HG03354 (cell line): ENCODE data around the gene CWC15.
"Not testable (repeated sequence)": the region's sequence is repeated elsewhere in the genome, so short reads cannot be mapped to it uniquely, and the experiment has no call there.

Source experiments
- ATAC-seq: cut with Tn5 transposase; IDR thresholded peaks from one replicate; pipeline ENCODE4 v1.9.1; 2021; ENCODE audit warnings: mild to moderate bottlenecking; ENCODE audit not compliant: unreplicated experiment, poor library complexity, severe bottlenecking

The CWC15 gene

DNA sequence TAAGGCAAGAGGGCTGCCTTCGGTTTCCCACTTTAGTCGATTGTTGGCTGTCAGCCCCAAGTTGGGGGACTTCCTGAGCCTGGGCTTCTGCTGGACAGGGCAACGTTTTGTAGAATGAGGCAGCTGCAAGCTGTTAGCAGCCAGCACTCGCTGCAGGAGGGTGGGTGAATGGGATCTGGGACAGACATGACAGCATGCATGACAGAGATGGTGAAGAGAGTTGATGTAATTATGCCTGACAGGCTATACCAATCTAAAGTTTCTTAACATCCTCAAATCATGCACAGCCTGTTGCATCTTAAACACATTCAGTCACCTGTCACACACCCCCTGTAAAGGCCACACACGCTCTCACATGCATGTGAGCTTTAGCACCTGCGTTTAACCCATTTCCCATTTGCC is 49.2 kb downstream of the CWC15 start:
- ATAC-seq = no peak

DNA sequence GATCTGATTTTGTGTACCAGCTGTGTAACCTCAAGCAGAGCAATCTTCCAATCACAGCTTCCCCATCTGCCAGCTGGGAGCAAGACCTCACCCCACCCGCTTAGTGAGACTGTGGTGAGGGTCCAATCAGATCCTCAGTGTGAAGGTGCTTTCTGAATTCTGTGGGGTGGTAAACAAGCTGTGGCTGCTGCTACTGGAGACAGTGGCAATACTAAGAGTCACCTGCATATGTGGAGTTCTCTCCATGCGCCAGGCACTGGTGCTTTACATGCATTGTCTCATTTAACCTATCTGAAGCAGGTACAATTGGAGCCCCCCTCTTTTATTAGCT is 50.4 kb downstream of the CWC15 start:
- no peak for ATAC-seq

DNA sequence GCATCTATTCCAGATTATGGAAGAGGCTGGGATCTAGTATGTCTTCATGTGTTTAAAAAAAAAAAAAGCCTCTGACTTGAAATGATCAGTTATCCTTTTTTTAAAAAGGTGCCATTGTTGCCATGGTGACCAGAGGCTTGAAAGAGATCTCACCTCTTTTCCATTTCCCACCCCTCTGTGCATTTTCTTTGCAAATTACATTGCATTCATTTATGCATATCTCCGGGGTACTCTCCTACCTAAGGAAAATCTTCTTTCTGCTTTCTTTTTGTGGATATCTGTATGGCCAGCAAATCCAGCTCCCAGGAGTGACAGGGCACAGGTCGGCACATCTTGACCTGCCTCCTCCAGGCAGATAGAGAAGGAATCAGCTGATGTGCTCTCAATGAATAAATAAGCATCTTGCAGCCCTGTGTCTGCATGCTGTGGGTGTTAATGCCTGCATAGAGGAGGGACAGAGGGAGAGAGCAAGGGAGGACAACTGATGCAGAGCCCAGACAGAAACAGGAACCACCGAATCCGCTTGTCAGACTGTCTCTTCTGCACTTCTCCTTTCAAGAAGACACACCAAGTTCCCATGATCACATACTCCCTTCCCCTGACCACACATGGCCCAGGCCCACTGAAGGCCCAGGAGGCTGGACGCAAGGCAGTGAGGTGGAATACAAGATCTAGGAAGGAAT is 50.9 kb downstream of the CWC15 start:
- no peak for ATAC-seq

DNA sequence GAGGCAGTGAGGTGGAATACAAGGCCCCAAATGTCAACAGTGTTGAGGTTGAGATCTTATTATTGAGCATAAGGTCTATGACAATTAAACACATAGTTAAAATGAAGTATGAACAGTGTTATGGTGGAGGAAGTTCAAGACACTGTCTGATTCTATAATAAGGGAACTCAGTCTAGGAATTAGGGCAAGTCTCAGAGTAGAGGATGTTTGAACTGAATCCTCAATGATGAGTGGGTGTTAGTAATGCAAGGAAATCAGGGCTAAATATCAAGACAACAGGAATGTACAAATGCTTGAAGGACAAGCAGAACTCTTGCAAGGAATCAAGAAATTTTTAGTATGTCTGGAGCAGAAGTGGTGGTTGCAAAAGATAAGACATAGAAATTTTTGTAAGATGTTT is 53.0 kb downstream of the CWC15 start:
- no peak for ATAC-seq

DNA sequence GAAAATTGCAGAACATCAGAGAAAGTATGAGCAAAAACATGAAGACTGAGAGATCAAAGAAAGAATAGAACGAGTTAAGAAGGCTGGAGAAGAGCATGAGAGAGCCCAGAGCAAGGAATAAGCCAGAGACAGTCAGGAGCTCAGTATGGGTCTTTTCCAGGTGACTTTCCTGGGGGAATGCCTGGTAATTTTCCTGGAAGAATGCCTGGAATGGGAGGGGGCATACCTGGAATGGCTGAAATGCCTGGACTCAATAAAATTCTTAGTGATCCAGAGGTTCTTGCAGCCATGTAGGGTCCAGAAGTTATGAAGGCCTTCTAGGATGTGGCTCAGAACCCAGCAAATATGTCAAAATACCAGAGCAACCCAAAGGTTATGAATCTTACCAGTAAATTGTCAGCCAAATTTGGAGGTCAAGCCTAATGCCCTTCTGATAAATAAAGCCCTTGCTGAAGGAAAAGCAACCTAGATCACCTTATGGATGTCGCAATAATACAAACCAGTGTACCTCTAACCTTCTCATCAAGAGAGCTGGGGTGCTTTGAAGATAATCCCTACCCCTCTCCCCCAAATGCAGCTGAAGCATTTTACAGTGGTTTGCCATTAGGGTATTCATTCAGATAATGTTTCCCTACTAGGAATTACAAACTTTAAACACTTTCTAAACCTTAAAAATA is 59.5 kb downstream of the CWC15 start:
- not testable (repeated sequence) for ATAC-seq

DNA sequence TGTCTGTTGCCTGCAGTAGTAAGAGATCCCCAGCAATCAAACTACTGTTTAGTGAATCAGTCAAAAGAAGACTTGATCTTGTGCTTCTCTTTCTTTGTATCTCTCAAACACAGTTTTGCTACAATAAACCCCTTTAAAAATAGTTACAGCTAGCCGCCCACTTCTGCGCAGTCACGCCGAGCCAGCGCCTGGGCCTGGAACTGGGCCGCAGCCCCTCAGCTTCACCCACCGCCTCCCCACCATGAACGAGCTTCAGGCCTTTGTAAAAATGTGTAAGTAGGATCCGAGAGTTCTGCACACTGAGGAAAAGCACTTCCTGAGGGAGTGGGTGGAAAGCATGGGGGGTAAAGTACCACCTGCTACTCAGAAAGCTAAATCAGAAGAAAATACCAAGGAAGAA is 60.5 kb downstream of the CWC15 start:
- no peak for ATAC-seq
